ENCODE measurements around the gene KCNAB2.

The KCNAB2 gene

GRCh38 chr1:6025269-6026094 is 20.2 kb upstream of the KCNAB2 start:
- peak; percentile 82 for DNase-seq (ENCODE audit: low spot score)
- POLR2A ChIA-PET (ENCODE audit: low non-redundant PET), result no interaction called here
- TF ChIP-seq, protein P1, sequence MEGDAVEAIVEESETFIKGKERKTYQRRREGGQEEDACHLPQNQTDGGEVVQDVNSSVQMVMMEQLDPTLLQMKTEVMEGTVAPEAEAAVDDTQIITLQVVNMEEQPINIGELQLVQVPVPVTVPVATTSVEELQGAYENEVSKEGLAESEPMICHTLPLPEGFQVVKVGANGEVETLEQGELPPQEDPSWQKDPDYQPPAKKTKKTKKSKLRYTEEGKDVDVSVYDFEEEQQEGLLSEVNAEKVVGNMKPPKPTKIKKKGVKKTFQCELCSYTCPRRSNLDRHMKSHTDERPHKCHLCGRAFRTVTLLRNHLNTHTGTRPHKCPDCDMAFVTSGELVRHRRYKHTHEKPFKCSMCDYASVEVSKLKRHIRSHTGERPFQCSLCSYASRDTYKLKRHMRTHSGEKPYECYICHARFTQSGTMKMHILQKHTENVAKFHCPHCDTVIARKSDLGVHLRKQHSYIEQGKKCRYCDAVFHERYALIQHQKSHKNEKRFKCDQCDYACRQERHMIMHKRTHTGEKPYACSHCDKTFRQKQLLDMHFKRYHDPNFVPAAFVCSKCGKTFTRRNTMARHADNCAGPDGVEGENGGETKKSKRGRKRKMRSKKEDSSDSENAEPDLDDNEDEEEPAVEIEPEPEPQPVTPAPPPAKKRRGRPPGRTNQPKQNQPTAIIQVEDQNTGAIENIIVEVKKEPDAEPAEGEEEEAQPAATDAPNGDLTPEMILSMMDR (conservative IDR thresholded peaks at IDR 0.05; ENCODE audit: low read depth), result no peak
- H3K27ac ChIP-seq, result peak overlapping the region; percentile 94
- CTCF ChIA-PET, result interaction anchor here (0.6 to 2.5 kb wide), 4 partner anchors 9 to 326 kb away, joined by 3 to 7 read pairs (median 3); no protein-coding TSS in a partner anchor

DNA sequence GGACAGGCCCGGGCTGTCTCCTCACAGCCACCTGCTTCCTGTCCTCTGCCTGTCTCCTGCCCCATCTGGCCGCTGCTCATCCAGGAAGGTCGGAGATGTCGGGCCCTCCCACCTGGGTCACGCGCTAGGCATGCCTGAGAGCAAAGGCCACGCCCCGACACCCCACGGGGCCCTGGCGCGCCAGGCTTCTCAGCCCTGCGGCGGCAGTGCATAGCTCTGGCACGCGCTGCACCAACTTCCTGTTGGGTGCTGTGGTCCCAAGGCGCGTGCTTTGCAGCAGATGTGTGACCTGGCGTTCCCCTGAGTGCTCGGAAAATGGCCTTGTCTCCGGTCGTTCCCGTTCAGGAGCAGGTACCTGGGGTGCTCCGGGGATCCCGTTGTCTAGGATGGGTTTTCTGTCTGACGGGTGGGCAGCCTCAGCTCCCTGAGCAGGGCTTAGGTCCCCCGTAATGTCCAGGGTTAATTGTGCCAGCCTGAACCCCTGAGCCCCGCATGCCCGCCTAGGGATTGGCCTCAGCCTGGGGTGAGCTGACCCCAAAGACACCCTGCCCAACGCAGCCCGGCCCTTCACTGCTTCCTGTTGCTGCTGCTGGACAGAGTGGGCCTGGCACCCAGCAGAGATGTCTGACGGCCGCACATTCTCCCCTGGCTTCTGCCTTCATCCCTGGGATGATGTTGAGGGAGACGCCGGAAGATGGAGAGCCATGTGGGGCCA is 19.4 kb upstream of the KCNAB2 start:
- TF ChIP-seq, protein P1 (conservative IDR thresholded peaks at IDR 0.05; ENCODE audit: low read depth), result no peak
- POLR2A ChIA-PET (ENCODE audit: low non-redundant PET), result interaction anchor here (0.6 to 1.4 kb wide), 2 partner anchors 34 kb away, joined by 3 to 4 read pairs; no protein-coding TSS in a partner anchor
- peak; percentile 84 for DNase-seq (ENCODE audit: low spot score)
- peak overlapping the region; percentile 94 for H3K27ac ChIP-seq
- CTCF ChIA-PET, result interaction anchor here (0.6 kb wide), 2 partner anchors 182 to 325 kb away, joined by 3 read pairs; no protein-coding TSS in a partner anchor

DNA sequence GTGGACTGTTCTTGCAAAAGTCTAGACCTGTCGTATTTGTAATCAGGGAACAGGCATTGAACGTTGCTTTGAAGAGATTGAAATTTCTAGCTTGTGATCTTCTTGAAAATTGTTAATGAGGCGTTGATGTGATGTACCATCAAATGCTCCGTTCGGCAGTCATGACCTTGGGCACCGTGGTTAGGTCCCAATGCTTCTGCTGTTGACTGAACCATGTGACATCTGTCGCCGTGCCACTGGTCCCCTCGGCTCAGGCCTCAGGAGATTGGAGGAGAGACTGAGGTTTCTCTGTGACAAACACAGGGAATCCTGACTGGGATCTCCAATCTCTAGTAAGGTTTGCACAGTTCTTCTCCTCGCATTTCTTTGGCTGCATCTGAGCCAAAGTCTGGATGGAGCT is 18.1 kb upstream of the KCNAB2 start:
- CTCF ChIA-PET, result no interaction called here
- DNase-seq (ENCODE audit: low spot score), result no peak
- POLR2A ChIA-PET (ENCODE audit: low non-redundant PET), result interaction anchor here (0.7 kb wide), 1 partner anchor 59 kb away, joined by 4 read pairs; no protein-coding TSS in a partner anchor
- TF ChIP-seq, protein P1 (conservative IDR thresholded peaks at IDR 0.05; ENCODE audit: low read depth), result no peak
- peak overlapping the region; percentile 94 for H3K27ac ChIP-seq

GRCh38 chr1:6028042-6028850 is 17.4 kb upstream of the KCNAB2 start:
- DNase-seq (ENCODE audit: low spot score), result no peak
- TF ChIP-seq, protein P1 (conservative IDR thresholded peaks at IDR 0.05; ENCODE audit: low read depth), result no peak
- CTCF ChIA-PET, result no interaction called here
- H3K27ac ChIP-seq, result peak overlapping the region; percentile 94
- POLR2A ChIA-PET (ENCODE audit: low non-redundant PET), result no interaction called here

GRCh38 chr1:6029351-6029750 is 16.3 kb upstream of the KCNAB2 start:
- no peak for DNase-seq (ENCODE audit: low spot score)
- CTCF ChIA-PET, result interaction anchor here (0.6 to 1.0 kb wide), 3 partner anchors 35 to 373 kb away, joined by 3 to 4 read pairs (median 4); no protein-coding TSS in a partner anchor
- TF ChIP-seq, protein P1 (conservative IDR thresholded peaks at IDR 0.05; ENCODE audit: low read depth), result no peak
- POLR2A ChIA-PET (ENCODE audit: low non-redundant PET), result interaction anchor here (0.5 kb wide), 1 partner anchor 13 kb away, joined by 3 read pairs; no protein-coding TSS in a partner anchor
- no peak overlapping the region for H3K27ac ChIP-seq
